Endothelial cell of umbilical vein (primary cell): ENCODE results near the gene C17orf107. TPM values are rescaled to one million over a fixed set of nuclear protein-coding genes. Genes with fewer than 3 reads are reported as not detected.
"Not testable (repeated sequence)": the region's sequence is repeated elsewhere in the genome, so short reads cannot be mapped to it uniquely, and the experiment has no call there.

Experiments used
- BruUV-seq: library from RNA; stranded (reverse); fragments of 400-500 nt; replicated peaks from 2 replicates; lab custom pipeline; 2021; lab: Mats Ljungman, UMichigan
- CTCF ChIA-PET: fragments of 300-600, 350-600 bp; sonication (Branson Sonifier 250); formaldehyde crosslinking; loops from one replicate; lab custom pipeline; 2021; ENCODE audit warnings: antibody characterized with exemption, inconsistent platforms; lab: Charles Lee
- POLR2A ChIA-PET: fragments of 300-600, 350-600 bp; sonication (Branson Sonifier 250); formaldehyde crosslinking; loops from one replicate; lab custom pipeline; 2021; ENCODE audit warnings: antibody characterized with exemption, inconsistent platforms; lab: Charles Lee
- DNase-seq: peaks from one replicate; pipeline ENCODE4 v3.0.0-alpha.2; 2011; ENCODE audit warnings: low read depth, low spot score
- FAIRE-seq: peaks from 2 replicates; lab custom pipeline; 2011; peaks lifted over from hg19 to GRCh38; lab: Jason Lieb, UNC
- H2AFZ ChIP-seq: 2 replicates; pipeline ENCODE4 v1.6.0; 2012; ENCODE audit warnings: low read depth, low read length, control low read depth, inconsistent platforms
- H3K27ac ChIP-seq: 2 replicates; pipeline ENCODE4 v1.5.1; 2011; ENCODE audit warnings: low read depth, mild to moderate bottlenecking, control low read depth, low read length, moderate library complexity; ENCODE audit not compliant: insufficient read depth
- H3K27me3 ChIP-seq, 2 experiments: 2 replicates each; pipeline versions ENCODE4 v1.6.0 to v1.6.1; 2011; ENCODE audit warnings: low read length in 2 of 2, mixed read lengths in 1 of 2; ENCODE audit not compliant: control insufficient read depth in 2 of 2, insufficient read depth in 2 of 2
- H3K36me3 ChIP-seq, 2 experiments: 2 replicates in 1 of 2; 3 replicates in 1 of 2; pipeline ENCODE4 v1.5.1; 2011; ENCODE audit warnings: low read length in 2 of 2, mild to moderate bottlenecking in 1 of 2, moderate library complexity in 1 of 2; ENCODE audit not compliant: control insufficient read depth in 2 of 2, insufficient read depth in 2 of 2; ENCODE audit errors: extremely low read depth in 1 of 2
- H3K4me1 ChIP-seq: 3 replicates; pipeline ENCODE4 v1.5.1; 2011; ENCODE audit warnings: mild to moderate bottlenecking, low read length; ENCODE audit not compliant: control insufficient read depth, insufficient read depth; ENCODE audit errors: extremely low read depth
- H3K4me2 ChIP-seq: 2 replicates; pipeline ENCODE4 v1.6.1; 2011; ENCODE audit warnings: low read length, control low read depth, mixed read lengths; ENCODE audit not compliant: insufficient read depth
- H3K4me3 ChIP-seq, 3 experiments: fragments of 200-600 bp in 1 of 3; sonication (generic), shearing (Covaris generic) in 1 of 3; replicated peaks in 1 of 3; 2 replicates each; pipeline ENCODE4 v1.5.1; 2011 to 2016; ENCODE audit warnings: control low read depth in 3 of 3, low read length in 3 of 3, mild to moderate bottlenecking in 2 of 3, inconsistent platforms in 1 of 3, low read depth in 1 of 3, moderate library complexity in 1 of 3; ENCODE audit not compliant: insufficient read depth in 1 of 3
- H3K79me2 ChIP-seq: 2 replicates; pipeline ENCODE4 v1.6.0; 2012; ENCODE audit warnings: low read length, inconsistent platforms; ENCODE audit not compliant: control insufficient read depth, insufficient read depth
- H3K9ac ChIP-seq: replicated peaks from 2 replicates; pipeline ENCODE3; 2011; ENCODE audit warnings: low read length, control low read depth; ENCODE audit not compliant: insufficient read depth; ENCODE audit errors: extremely low read depth
- H3K9me1 ChIP-seq: replicated peaks from 3 replicates; pipeline ENCODE4 v1.6.0; 2011; ENCODE audit warnings: mild to moderate bottlenecking, low read length; ENCODE audit not compliant: control insufficient read depth, insufficient read depth; ENCODE audit errors: extremely low read depth
- H3K9me3 ChIP-seq: replicated peaks from 2 replicates; pipeline ENCODE4 v1.5.1; 2012; ENCODE audit warnings: low read length, inconsistent platforms; ENCODE audit not compliant: control insufficient read depth, insufficient read depth
- H4K20me1 ChIP-seq: replicated peaks from 2 replicates; pipeline ENCODE3; 2011; ENCODE audit warnings: mild to moderate bottlenecking, low read length; ENCODE audit not compliant: control insufficient read depth, insufficient read depth; ENCODE audit errors: extremely low read depth
- CTCF ChIP-seq, 2 donors: IDR thresholded peaks; 1 replicate in 1 of 2; 2 replicates in 1 of 2; pipeline ENCODE4 v1.5.1; 2011; ENCODE audit warnings: low read length in 2 of 2, mild to moderate bottlenecking in 2 of 2, moderate library complexity in 2 of 2, control low read depth in 1 of 2, inconsistent platforms in 1 of 2, low read depth in 1 of 2; ENCODE audit not compliant: insufficient read depth in 1 of 2; ENCODE audit errors: extremely low read depth in 1 of 2
- EZH2 ChIP-seq: IDR thresholded peaks from 2 replicates; pipeline ENCODE4 v1.6.1; 2012; ENCODE audit warnings: borderline replicate concordance, low read depth, mild to moderate bottlenecking, moderate library complexity, low read length, inconsistent platforms; ENCODE audit not compliant: severe bottlenecking
- FOS ChIP-seq: IDR thresholded peaks from 2 replicates; pipeline ENCODE4 v1.6.1; 2011; ENCODE audit warnings: mild to moderate bottlenecking, low read length, moderate library complexity, borderline replicate concordance; ENCODE audit not compliant: insufficient read depth
- GATA2 ChIP-seq: IDR thresholded peaks from 2 replicates; pipeline ENCODE4 v1.7.0; 2011; ENCODE audit warnings: low read depth, mild to moderate bottlenecking, moderate library complexity, mixed read lengths, low read length; ENCODE audit not compliant: insufficient read length, insufficient read depth
- JUN ChIP-seq: IDR thresholded peaks from 2 replicates; pipeline ENCODE4 v1.6.1; 2011; ENCODE audit warnings: borderline replicate concordance, low read depth; ENCODE audit not compliant: insufficient read length, insufficient read depth
- MAX ChIP-seq: IDR thresholded peaks from 2 replicates; pipeline ENCODE4 v1.6.1; 2011; ENCODE audit not compliant: insufficient read depth, insufficient read length
- MYC ChIP-seq: IDR thresholded peaks from one replicate; pipeline ENCODE4 v1.6.1; 2011; ENCODE audit warnings: mild to moderate bottlenecking, low read depth, low read length
- POLR2A ChIP-seq: IDR thresholded peaks from 2 replicates; pipeline ENCODE4 v1.6.1; 2012; ENCODE audit warnings: low read depth, mild to moderate bottlenecking, control low read depth, low read length
- POLR2AphosphoS5 ChIP-seq: IDR thresholded peaks from 2 replicates; pipeline ENCODE4 v1.6.1; 2012; ENCODE audit warnings: low read depth, mild to moderate bottlenecking, control low read depth, low read length, moderate library complexity; ENCODE audit not compliant: insufficient read depth
- dilution Hi-C: fragments of 300-500 bp; cut with MboI; formaldehyde crosslinking; loops from one replicate; pipeline ENCODE4 v1.15.0; 2019; ENCODE audit warnings: low sequenced_read_pairs; ENCODE audit not compliant: extremely low pct_ligation_motif_present
- intact Hi-C: fragments of 100-400 bp; cut with micrococcal nuclease; formaldehyde crosslinking; loops from one replicate; pipeline ENCODE4 v1.10.0; 2022
- polyA plus RNA-seq, 4 experiments: library from polyadenylated mRNA; depleted of rRNA in 3 of 4; stranded (reverse) in 3 of 4; unstranded in 1 of 4; fragments of >200 nt; gene quantifications; 2 replicates each; pipeline versions ENCODE4 v1.2.1 to v1.2.3, GENCODE V29; 2011 to 2012; ENCODE audit warnings: missing spikeins in 1 of 4
- total RNA-seq: library from RNA; stranded (reverse); gene quantifications from 2 replicates; pipeline ENCODE4 v1.2.3, GENCODE V29; 2021

C17orf107 gene
- total and polyA plus RNA-seq, 2 donors (not counting 3 experiments of a cell fraction or from before 2014, with no cell fraction given): 0.68 to 1.0 TPM

- no peaks in the 10 kb centered on the region for H3K27me3 ChIP-seq
- no peak overlapping the region for H3K4me2 ChIP-seq
- H2AFZ ChIP-seq: no peak overlapping the region
- dilution Hi-C loops: no loop called here
- no peaks in the 10 kb centered on the region for H3K4me1 ChIP-seq
- H3K9ac ChIP-seq: no peak overlapping the region
- TF ChIP-seq POLR2AphosphoS5 (no peak), MYC (no peak), EZH2 (no peak), CTCF (IDR thresholded peaks at IDR 0.05; ENCODE audit: extremely low read depth in 1 of 2, insufficient read depth in 1 of 2, low read depth in 1 of 2, low read length in 2 of 2) (no peak), MAX (no peak), POLR2A (no peak), JUN (no peak), FOS (no peak), GATA2 (no peak)
- CTCF ChIA-PET: interaction anchor here (4.3 kb wide), 1 partner anchor 12 kb away, joined by 24 read pairs; no protein-coding TSS in a partner anchor
- H4K20me1 ChIP-seq: no peaks in the 10 kb centered on the region
- FAIRE-seq (no peak), DNase-seq (no peak)
- no peaks in the 10 kb centered on the region for H3K79me2 ChIP-seq
- H3K27ac ChIP-seq: no peak overlapping the region
- no peaks in the 10 kb centered on the region for H3K9me3 ChIP-seq
- intact Hi-C loops: no loop called here
- H3K9me1 ChIP-seq: no peaks in the 10 kb centered on the region
- no peaks in the 10 kb centered on the region for H3K36me3 ChIP-seq
- BruUV-seq: no TSS peak
- H3K4me3 ChIP-seq: no peak overlapping the region
- POLR2A ChIA-PET: no interaction called here
Measured at GRCh38 chr17:4921320-4921719, 22.0 kb downstream of the C17orf107 start.

- CTCF ChIA-PET: interaction anchor here (1.1 kb wide), 1 partner anchor 18 kb away, joined by 4 read pairs; no protein-coding TSS in a partner anchor
- H3K9me3 ChIP-seq, H2AFZ ChIP-seq, H3K36me3 ChIP-seq, BruUV-seq, H4K20me1 ChIP-seq, FAIRE-seq, intact Hi-C loops, H3K4me2 ChIP-seq, dilution Hi-C loops, H3K27me3 ChIP-seq, H3K79me2 ChIP-seq, DNase-seq, H3K4me3 ChIP-seq, H3K9me1 ChIP-seq, H3K4me1 ChIP-seq, POLR2A ChIA-PET, H3K27ac ChIP-seq, H3K9ac ChIP-seq: not testable (repeated sequence)
Measured at GRCh38 chr17:4926577-4927335, 27.4 kb downstream of the C17orf107 start.
